ENCODE measurements around the gene GALNT1. TPM values are rescaled to one million over a fixed set of nuclear protein-coding genes. Genes with fewer than 3 reads are reported as not detected.

The GALNT1 gene
- total and polyA plus RNA-seq, 10 of the 15 experiments (the other 5 are each of a cell fraction or from before 2014, with no cell fraction given): 8.0 to 53.7 (median 29.9) TPM

- peaks cover 4% of the 10 kb centered on the region; the same call in 2 of the 3 replicates for H3K9me3 ChIP-seq (replicated peaks; ENCODE audit: control insufficient read depth, insufficient read depth, low read length)
- WGBS (ENCODE audit: insufficient coverage, insufficient replicate concordance, low lambda C conversion rate, missing lambda C conversion rate): 74% methylated on average over 1 of the region's 1 CpG
- H3K27me3 ChIP-seq (replicated peaks in 1 of 2; ENCODE audit: control insufficient read depth in 2 of 2, insufficient read depth in 2 of 2, low read length in 1 of 2): no peaks in the 10 kb centered on the region
- RAD21 ChIA-PET (ENCODE audit: unreplicated experiment): interaction anchor here (1.2 kb wide), 1 partner anchor 11 kb away, joined by 5 read pairs; no protein-coding TSS in a partner anchor
- H3K79me2 ChIP-seq (ENCODE audit: control insufficient read depth, insufficient read depth, low read length): no peaks in the 10 kb centered on the region
- H3K36me3 ChIP-seq (ENCODE audit: control insufficient read depth in 2 of 2, insufficient read depth in 2 of 2, low read length in 1 of 2): no peaks in the 10 kb centered on the region
- H4K20me1 ChIP-seq (ENCODE audit: control insufficient read depth, insufficient read depth): no peaks in the 10 kb centered on the region
- DNase-seq (ENCODE audit: low read depth, low spot score) (no peak), FAIRE-seq (no peak), ATAC-seq (no peak)
- no peak overlapping the region for H2AFZ ChIP-seq (ENCODE audit: control insufficient read depth, low read depth, low read length)
- no peaks in the 10 kb centered on the region for H3K4me1 ChIP-seq (ENCODE audit: control insufficient read depth, insufficient read depth, low read length)
- CTCF ChIA-PET: interaction anchor here (1.3 to 1.4 kb wide), 3 partner anchors 11 to 158 kb away, joined by 3 to 4 read pairs (median 3); no protein-coding TSS in a partner anchor
- H3K27ac ChIP-seq (ENCODE audit: control insufficient read depth, insufficient read depth): no peak overlapping the region
- POLR2A ChIA-PET: interaction anchor here (1.3 kb wide), 1 partner anchor 10 kb away, joined by 3 read pairs; no protein-coding TSS in a partner anchor
- H3K4me2 ChIP-seq (ENCODE audit: control insufficient read depth, insufficient read depth): no peak overlapping the region
- no peak overlapping the region for H3K4me3 ChIP-seq
- no peak overlapping the region for H3K9ac ChIP-seq (ENCODE audit: control insufficient read depth, insufficient read depth, low read length)
- no TSS peak for BruUV-seq (replicated peaks)
- intact Hi-C loops (cut with micrococcal nuclease; ENCODE audit: unreplicated experiment): loop anchor here (10.0 kb wide), 2 partner anchors 326 to 494 kb away; partner anchors contain the start of genes RPRD1A and ZNF397
- in situ Hi-C loops (cut with MboI): no loop called here
- SMC1A ChIA-PET (ENCODE audit: uncharacterized antibody, unreplicated experiment): interaction anchor here (1.0 to 1.5 kb wide), 6 partner anchors 9 to 59 kb away, joined by 3 to 4 read pairs (median 3); no protein-coding TSS in a partner anchor
- TF ChIP-seq CREM (IDR thresholded peaks at IDR 0.05; ENCODE audit: low read depth) (no peak), ZNF687 (IDR thresholded peaks at IDR 0.05) (no peak), RCOR1 (conservative IDR thresholded peaks at IDR 0.05; ENCODE audit: low read depth, low read length) (no peak), ATF7 (IDR thresholded peaks at IDR 0.05; ENCODE audit: low read depth) (no peak), PRDM15 (CRISPR knock-in tag; IDR thresholded peaks at IDR 0.05) (no peak), ATF3 (IDR thresholded peaks at IDR 0.05; ENCODE audit: borderline replicate concordance, extremely low read depth, low read depth, low read length) (no peak), KAT2A (conservative IDR thresholded peaks at IDR 0.05; ENCODE audit: control insufficient read depth, low read depth, low read length) (no peak), DPF2 (IDR thresholded peaks at IDR 0.05) (no peak), HCFC1 (IDR thresholded peaks at IDR 0.05; ENCODE audit: low read length) (no peak), ZBTB40 (IDR thresholded peaks at IDR 0.05; ENCODE audit: borderline replicate concordance) (no peak)
These were observed 10.4 kb upstream of the GALNT1 start for GRCh38 chr18:35571138-35571537.
